RPMI7951 (cell line): ENCODE measurements around the gene RALGAPA2. TPM values are rescaled to one million over a fixed set of nuclear protein-coding genes. Genes with fewer than 3 reads are reported as not detected.
"Not testable (repeated sequence)": the region's sequence is repeated elsewhere in the genome, so short reads cannot be mapped to it uniquely, and the experiment has no call there.

ENCODE experiments used
- DNase-seq: peaks from one replicate; pipeline ENCODE4 v3.0.0-alpha.2; 2012; ENCODE audit warnings: low read depth
- total RNA-seq: library from RNA; depleted of rRNA; stranded (reverse); fragments of >200 nt; shearing (Covaris generic); gene quantifications from 2 replicates; pipeline ENCODE4 v1.2.3, GENCODE V29; 2014

The RALGAPA2 gene
- total RNA-seq, 1 experiment from 2014 or later = 7.2 TPM

DNA sequence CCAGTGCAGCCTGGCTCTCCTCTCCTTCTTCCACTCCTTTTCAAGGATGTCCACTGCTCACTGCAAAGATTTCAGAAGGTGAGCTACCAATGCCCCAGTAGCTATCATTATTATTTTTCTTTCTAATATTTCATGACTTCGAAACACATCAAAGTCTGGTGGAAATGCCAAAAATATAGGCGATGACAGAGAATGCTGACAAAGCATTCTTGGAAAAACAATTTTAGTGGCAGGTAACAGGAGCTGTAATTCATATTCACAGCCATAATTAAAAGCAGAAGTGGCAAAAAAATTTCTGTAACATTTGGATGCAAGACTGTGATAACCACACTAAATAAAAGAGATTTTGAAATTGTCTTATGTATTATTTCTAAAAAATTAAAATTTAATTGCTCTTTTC, 133.6 kb downstream of the RALGAPA2 start:
- DNase-seq = no peak

GRCh38 chr20:20573797-20574196, 138.6 kb downstream of the RALGAPA2 start:
- no peak for DNase-seq

GRCh38 chr20:20571068-20571780, 141.2 kb downstream of the RALGAPA2 start:
- DNase-seq = no peak

- DNase-seq = peak; percentile 48
These were observed 143.7 kb downstream of the RALGAPA2 start for GRCh38 chr20:20568604-20569205.

GRCh38 chr20:20567712-20568111, 144.7 kb downstream of the RALGAPA2 start:
- no peak for DNase-seq

DNA sequence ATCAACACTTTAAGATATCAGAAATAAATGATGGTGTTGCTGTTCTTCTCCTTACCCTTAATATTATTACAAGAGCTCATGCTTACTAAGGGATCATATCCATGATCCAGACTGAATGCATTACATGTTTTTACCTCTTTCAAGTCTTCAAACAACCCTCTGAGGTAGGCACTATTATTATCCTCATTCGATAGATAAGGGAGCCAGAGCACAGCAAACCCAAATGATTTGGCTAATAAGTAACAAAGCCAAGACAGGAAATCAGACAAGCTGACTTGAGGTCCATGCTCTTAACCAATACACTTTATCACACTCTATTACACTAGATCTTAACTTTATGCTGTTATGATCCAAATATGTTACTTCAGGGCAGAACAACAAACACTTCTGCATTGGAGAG, 145.9 kb downstream of the RALGAPA2 start:
- no peak for DNase-seq

- no peak for DNase-seq
These were observed 148.2 kb downstream of the RALGAPA2 start for GRCh38 chr20:20564279-20564678.

- DNase-seq = no peak
These were observed 149.9 kb downstream of the RALGAPA2 start for GRCh38 chr20:20562507-20562906.

DNA sequence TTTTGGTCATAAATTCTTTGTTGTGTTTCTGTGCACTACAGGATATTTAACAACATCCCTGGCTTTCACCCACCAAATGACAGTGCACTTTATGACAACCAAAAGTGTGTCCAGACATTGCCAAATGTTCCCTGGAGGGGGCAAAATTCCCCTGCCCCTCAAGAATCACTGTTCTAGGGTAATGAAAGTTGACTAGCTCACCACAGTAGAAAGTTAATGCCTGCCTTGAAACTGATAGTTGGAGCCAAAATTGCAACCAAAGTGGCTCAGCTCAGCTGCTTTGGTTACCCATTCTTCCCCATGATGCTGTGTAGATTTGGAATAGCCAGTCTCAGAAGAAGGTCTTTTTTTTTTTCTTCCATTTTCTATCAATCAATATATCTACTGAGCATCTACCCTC, 150.6 kb downstream of the RALGAPA2 start:
- DNase-seq = no peak

DNA sequence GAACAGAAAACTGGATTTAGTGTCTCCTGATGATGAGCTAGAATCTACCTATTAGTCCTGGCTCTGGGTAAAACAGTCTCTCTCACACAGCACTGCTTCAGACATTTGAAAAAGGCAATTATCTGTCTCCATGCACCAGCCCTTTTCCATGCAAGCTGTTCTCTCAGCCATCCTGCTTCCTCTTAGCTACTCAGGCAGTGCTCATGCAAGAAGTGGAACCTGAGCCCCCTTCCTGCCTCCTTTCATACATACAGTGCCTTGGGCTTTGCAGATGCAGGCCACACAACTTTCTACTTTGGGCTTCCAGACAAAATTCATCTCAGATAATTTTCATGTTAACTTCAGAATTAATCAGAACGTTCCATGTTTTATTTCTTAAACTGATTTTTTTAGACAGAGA, 151.3 kb downstream of the RALGAPA2 start:
- no peak for DNase-seq

- no peak for DNase-seq
These were observed 155.0 kb downstream of the RALGAPA2 start for GRCh38 chr20:20557406-20557805.

- no peak for DNase-seq
These were observed 156.6 kb downstream of the RALGAPA2 start for GRCh38 chr20:20555838-20556237.

DNA sequence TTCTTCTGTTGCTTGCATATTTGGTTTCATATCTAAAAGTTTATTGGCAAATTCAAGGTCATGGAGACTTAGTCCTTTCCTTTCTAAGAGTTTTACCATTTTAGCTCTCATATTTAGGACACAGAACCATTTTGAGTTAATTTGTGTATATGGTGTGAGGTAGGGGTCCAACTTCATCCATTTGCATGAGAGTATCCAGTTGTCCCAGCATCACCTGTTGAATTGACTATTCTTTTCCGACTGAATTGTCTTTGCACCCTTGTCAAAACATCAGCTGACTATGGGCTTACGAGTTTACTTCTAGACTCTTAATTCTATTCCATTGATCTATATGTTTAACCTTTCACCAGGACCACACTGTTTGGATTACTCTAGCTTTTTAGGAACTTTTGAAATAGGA, 157.5 kb downstream of the RALGAPA2 start:
- DNase-seq = no peak

- no peak for DNase-seq
These were observed 158.9 kb downstream of the RALGAPA2 start for GRCh38 chr20:20553541-20553940.

- no peak for DNase-seq
These were observed 160.4 kb downstream of the RALGAPA2 start for GRCh38 chr20:20552076-20552475.

- no peak for DNase-seq
These were observed 161.0 kb downstream of the RALGAPA2 start for GRCh38 chr20:20551409-20551808.

GRCh38 chr20:20549704-20550103, 162.7 kb downstream of the RALGAPA2 start:
- peak; percentile 74 for DNase-seq

DNA sequence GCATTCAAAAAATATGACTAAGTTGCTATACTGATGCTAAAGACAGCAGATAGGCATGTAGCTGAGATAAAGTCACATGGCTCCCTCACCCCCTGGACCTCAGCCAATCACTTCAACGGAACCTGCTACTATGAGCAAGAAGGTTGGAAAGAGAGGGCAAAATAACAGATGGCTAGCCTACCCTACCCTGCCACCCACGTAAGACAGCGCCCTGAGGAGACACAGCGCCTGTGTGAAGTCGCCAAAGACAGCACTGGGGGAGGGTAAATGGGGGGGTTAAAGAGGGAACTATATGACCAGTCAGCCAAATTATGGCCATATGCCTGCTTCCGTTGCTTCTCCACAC, 163.2 kb downstream of the RALGAPA2 start:
- peak; percentile 61 for DNase-seq

DNA sequence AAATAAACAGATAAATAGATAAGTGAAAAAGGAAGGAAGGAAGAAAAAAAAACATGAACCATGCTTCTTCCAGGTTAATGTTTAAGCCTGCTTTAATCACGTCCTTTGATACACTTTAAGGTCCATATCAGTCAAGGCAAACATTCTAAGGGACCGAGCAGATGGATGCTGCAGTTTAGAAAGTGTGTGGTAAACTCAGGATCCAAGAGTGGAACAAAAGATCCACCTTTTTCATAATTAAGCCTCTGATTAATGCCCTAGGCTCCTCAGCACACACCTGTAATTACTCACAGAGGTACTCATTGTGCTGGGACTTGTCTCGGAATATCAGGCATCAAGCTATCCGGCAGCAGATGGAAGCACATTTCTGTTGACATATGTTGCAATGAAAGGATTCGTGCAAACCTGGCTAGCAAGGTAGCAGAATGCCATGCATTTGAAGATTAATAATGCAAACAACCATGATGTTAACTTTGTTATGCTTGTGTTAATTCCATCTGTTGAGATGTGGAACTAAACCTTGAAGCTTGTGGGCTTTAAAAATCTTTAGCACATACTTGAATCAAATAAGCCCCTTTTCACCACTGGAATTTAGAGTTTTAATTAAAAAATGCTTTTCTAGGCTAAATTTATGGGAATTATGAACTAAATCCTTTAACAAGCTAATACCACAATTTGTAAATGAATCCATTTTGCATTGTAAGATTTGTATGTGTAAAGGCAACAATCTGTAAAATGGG, 163.7 kb downstream of the RALGAPA2 start:
- no peak for DNase-seq

DNA sequence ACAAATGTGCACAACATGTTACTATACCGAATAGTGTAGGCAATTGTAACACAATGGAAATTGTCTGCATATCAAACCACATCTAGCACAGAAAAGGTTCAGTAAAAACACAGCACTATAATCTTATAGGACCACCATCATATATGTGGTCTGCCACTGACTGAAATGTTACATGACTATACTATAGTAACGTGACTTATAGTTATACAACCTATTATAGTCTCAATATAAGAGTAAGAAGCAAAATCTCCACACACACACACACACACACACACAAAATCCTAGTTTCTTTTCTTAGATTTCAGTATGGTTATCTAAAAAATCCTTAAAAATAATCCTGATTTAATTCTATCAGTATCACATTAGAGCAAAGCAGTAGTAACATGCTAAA, 164.6 kb downstream of the RALGAPA2 start:
- DNase-seq = no peak

DNA sequence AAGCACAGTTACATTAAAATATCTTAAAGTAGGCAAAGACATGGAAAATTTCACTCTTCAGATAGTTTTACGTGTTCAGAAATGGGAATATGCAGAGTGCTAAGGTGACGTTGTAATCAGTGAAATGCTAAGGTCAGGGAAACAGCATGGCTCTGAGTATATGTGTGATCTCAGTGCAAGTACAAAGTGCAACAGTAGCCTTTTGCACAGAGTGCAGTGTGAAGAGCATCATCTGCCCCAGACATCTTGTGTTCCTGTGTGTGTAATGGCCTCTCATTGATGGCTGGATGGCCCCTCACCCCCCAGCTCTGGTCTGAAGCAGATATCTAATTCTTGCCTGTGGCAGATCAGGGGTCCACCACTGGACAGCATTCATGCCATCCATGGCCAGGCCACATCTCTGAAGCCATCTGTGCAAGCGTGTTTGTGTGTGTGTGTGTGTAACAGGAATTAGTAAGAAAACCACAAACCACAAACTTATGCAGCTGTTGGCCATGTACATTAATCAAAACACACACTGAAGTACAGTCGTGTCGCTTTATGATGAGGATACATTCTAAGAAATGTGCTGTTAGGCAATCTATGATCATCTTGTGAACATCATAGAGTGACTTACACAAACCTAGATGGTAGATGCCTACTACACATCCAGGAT, 165.1 kb downstream of the RALGAPA2 start:
- peak; percentile 85 for DNase-seq

DNA sequence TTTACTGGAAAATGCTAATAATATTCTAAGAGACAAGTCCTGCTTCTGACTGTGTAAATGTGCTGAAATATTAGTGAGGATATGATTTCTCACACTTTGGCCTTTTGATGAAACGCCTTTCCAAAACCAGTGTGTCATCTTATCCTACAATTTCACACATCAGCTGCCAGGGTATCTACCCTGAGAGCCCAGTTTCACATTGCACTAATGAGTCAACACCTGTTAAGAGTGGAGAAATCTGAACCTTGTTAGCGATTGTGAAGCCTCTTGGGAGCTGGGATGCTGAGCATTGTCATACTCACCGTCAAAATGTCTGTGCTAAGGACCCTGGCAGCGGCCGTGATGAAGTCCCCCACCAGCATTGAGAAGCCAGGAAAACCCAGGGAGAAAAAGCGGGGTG, 166.0 kb downstream of the RALGAPA2 start:
- DNase-seq = no peak

- not testable (repeated sequence) for DNase-seq
These were observed 169.1 kb downstream of the RALGAPA2 start for GRCh38 chr20:20543348-20543747.
